Measurements from ENCODE around the gene SAMD3.
"Not testable (repeated sequence)": the region's sequence is repeated elsewhere in the genome, so short reads cannot be mapped to it uniquely, and the experiment has no call there.

SAMD3 gene

GRCh38 chr6:130129762-130130246 is 92.9 kb downstream of the SAMD3 start:
- no peak for DNase-seq (ENCODE audit: low read depth)

- DNase-seq (ENCODE audit: low read depth): no peak
These were observed 94.4 kb downstream of the SAMD3 start for GRCh38 chr6:130128326-130128725.

- no peak for DNase-seq (ENCODE audit: low read depth)
These were observed 95.6 kb downstream of the SAMD3 start for GRCh38 chr6:130127195-130127594.

GRCh38 chr6:130122243-130122642 is 100.5 kb downstream of the SAMD3 start:
- DNase-seq (ENCODE audit: low read depth): no peak

GRCh38 chr6:130120731-130121130 is 102.0 kb downstream of the SAMD3 start:
- DNase-seq (ENCODE audit: low read depth): no peak

GRCh38 chr6:130119211-130119610 is 103.5 kb downstream of the SAMD3 start:
- no peak for DNase-seq (ENCODE audit: low read depth)

- no peak for DNase-seq (ENCODE audit: low read depth)
These were observed 104.5 kb downstream of the SAMD3 start for GRCh38 chr6:130118236-130118635.

- DNase-seq (ENCODE audit: low read depth): not testable (repeated sequence)
These were observed 105.5 kb downstream of the SAMD3 start for GRCh38 chr6:130117187-130117701.

GRCh38 chr6:130116273-130116672 is 106.5 kb downstream of the SAMD3 start:
- no peak for DNase-seq (ENCODE audit: low read depth)

GRCh38 chr6:130115036-130115435 is 107.7 kb downstream of the SAMD3 start:
- no peak for DNase-seq (ENCODE audit: low read depth)

GRCh38 chr6:130113201-130113710 is 109.5 kb downstream of the SAMD3 start:
- DNase-seq (ENCODE audit: low read depth): no peak

GRCh38 chr6:130111031-130111430 is 111.7 kb downstream of the SAMD3 start:
- no peak for DNase-seq (ENCODE audit: low read depth)

- DNase-seq (ENCODE audit: low read depth): no peak
These were observed 115.0 kb downstream of the SAMD3 start for GRCh38 chr6:130107710-130108109.

- no peak for DNase-seq (ENCODE audit: low read depth)
These were observed 116.6 kb downstream of the SAMD3 start for GRCh38 chr6:130105996-130106704.

GRCh38 chr6:130099119-130099518 is 123.6 kb downstream of the SAMD3 start:
- DNase-seq (ENCODE audit: low read depth): no peak

GRCh38 chr6:130098317-130098716 is 124.4 kb downstream of the SAMD3 start:
- no peak for DNase-seq (ENCODE audit: low read depth)

Measured in stimulated activated CD8-positive, alpha-beta memory T cell treated with anti-CD3 and anti-CD28 coated beads, Interleukin-15, amount 100 ng/mL, for 24 hours (primary cell).